Astrocyte of the cerebellum (primary cell): ENCODE data around the gene SOX18.

ENCODE experiments used
- DNase-seq: peaks from one replicate; pipeline ENCODE4 v3.0.0-alpha.2; 2011; ENCODE audit warnings: low read depth
- H3K4me3 ChIP-seq: 2 replicates; pipeline ENCODE4 v1.5.1; 2011; ENCODE audit warnings: mild to moderate bottlenecking, low read depth, low read length, moderate library complexity
- in situ Hi-C: cut with HindIII; loops from 2 replicates; pipeline ENCODE4 v1.10.0; 2017; ENCODE audit warnings: low sequenced_read_pairs
- TF ChIP-seq, protein P1 (sequence below): IDR thresholded peaks from 2 replicates; pipeline ENCODE4 v1.5.1; 2012; ENCODE audit warnings: low read length, low read depth, moderate library complexity, mild to moderate bottlenecking; ENCODE audit errors: missing control alignments

SOX18 gene

DNA sequence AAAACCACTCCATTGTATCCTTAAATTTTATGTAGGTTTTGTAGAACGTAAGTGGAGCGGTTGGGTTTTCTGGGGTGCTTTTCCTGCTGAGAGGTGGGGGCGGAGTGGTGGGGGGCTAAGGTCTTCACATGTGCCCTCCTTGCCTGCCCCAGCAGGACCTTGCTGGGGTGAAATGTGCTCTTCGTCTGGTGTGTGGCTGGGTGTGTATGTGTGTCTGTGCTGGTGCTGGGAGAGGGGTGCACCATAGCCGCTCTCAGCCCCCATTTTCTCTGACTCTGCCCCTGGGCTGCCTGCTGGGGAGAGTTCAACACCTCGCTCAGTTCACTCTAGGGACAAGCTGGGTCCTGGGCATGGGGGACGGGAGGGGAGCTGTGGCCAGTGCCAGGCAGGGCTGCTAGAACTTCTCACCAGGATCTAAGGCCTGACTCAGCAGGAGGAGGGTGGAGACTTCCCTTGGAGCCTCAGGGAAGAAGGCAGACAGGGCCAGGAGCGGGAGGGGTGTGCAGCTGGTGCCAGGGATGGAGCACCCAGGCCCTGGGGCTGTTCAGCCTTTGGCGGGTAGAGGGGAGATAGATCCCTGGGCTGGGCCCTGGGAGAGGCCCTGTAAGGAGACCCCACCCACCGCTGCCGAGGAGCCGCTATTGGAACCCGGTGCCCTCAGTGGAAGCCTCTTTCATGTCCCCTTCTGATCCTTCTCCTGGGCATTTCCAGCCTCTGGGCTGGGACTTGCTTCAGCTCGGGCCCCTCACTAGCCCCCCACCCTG is 4.8 kb downstream of the SOX18 start:
- H3K4me3 ChIP-seq, result no peak overlapping the region
- TF ChIP-seq, protein P1, sequence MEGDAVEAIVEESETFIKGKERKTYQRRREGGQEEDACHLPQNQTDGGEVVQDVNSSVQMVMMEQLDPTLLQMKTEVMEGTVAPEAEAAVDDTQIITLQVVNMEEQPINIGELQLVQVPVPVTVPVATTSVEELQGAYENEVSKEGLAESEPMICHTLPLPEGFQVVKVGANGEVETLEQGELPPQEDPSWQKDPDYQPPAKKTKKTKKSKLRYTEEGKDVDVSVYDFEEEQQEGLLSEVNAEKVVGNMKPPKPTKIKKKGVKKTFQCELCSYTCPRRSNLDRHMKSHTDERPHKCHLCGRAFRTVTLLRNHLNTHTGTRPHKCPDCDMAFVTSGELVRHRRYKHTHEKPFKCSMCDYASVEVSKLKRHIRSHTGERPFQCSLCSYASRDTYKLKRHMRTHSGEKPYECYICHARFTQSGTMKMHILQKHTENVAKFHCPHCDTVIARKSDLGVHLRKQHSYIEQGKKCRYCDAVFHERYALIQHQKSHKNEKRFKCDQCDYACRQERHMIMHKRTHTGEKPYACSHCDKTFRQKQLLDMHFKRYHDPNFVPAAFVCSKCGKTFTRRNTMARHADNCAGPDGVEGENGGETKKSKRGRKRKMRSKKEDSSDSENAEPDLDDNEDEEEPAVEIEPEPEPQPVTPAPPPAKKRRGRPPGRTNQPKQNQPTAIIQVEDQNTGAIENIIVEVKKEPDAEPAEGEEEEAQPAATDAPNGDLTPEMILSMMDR, result no peak
- DNase-seq, result no peak
- in situ Hi-C loops, result no loop called here

DNA sequence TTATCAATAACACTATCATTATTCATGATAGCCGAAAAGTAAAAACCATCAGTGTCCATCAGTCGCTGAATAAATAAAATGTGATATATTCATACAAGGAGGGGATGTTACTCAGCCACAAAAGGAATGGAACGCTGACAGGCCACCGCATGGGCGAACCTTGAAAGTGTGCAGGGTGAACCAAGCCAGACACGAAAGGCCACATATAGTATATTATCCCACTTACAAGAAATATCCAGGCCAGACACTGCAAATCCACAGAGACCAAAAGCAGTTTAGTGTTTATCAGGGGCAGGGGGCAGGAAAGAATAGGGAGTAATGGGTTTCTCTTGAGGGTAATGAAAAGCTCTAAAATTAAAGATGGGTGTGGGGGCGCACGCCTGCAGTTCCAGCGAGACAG is 5.7 kb downstream of the SOX18 start:
- in situ Hi-C loops, result no loop called here
- no peak overlapping the region for H3K4me3 ChIP-seq
- TF ChIP-seq, protein P1, result no peak
- DNase-seq, result no peak

DNA sequence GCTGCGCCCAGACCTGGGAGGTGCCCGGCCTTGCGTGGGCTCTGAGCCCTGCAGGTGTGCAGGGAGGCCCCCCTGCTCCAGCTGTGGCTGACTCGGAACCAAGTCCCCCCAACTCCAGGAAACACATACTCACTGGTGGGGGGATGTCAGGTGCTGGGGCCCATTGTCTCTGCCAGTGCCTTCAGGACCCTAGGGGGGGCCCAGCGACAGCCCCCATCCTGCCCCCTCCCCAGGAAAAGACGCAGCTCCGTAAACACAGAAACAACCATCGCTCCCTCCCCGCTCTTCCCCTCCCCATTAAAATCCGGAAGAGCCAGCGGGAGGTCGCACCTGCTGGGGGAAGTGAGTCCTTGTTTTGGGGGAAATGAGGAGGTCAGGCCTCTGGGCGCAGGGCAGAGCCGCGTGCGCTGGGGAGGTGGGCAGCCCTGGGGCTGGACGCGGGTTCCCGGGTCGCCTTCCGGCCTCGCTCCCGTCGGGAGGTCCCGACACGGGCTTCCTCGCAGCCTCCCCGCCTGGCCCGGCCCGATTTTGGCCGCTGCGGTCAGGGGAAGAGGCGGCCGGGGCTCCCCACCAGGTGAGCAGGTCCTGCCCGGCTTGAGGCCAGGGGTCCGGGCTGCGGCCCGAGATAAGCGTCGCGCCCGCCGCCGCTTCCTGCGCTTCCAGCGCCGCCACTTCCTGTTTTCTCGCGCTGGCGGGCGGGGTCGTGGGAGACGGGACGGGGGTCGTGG is 7.2 kb downstream of the SOX18 start:
- TF ChIP-seq, protein P1, result no peak
- no peak for DNase-seq
- in situ Hi-C loops, result no loop called here
- peak overlapping the region; percentile 19 for H3K4me3 ChIP-seq

DNA sequence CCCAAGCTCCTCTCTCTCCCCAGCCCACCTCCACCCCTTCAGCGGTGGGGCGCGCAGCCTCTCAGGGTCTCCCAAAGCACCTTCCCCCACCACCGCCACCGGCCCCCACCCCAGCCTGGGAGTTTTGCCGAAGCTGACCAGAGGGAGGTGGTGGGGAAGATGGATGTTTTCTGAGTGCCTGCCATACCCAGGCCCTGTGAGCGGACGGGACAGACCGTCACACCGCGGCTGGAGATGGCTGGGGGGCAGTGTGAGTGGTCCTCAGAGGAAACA is 7.7 kb downstream of the SOX18 start:
- DNase-seq, result no peak
- in situ Hi-C loops, result no loop called here
- H3K4me3 ChIP-seq, result no peak overlapping the region
- TF ChIP-seq, protein P1, result no peak

DNA sequence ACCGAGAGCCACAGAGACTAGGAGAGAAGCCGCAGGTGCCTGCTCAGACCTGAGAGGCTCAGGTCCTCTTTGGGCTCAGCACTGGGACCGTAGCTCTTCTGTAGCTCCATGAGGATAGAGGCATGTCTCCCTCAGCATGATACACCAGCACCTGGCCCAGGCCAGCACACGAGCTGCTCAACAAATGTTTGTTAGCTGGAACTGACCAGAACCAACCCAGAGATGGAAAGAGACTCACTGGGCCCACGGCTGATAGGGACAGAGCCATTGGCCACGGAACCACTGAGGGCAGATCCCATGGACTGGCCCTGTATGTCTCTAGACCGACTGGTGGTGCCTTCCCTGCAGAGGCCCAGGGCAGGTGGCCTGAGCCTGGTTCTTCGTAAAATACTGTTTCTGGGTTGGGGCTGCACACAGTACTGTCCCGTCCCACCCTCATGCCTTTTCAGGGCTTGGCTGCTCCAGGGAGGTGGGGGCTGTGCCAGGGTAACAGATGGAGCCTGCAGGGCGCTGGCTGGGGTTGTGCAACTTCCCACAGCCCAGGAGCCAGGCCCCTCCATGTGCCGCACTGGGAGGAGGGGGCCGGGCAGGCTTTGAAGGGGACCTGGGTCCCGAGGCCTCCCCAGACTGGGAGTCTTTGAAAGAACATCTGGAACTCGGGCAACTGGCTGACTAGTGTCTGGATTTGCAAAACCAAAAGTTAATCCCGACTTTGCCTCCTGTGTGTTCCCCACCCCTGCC is 8.2 kb downstream of the SOX18 start:
- in situ Hi-C loops, result no loop called here
- no peak for DNase-seq
- H3K4me3 ChIP-seq, result no peak overlapping the region
- TF ChIP-seq, protein P1, result no peak

DNA sequence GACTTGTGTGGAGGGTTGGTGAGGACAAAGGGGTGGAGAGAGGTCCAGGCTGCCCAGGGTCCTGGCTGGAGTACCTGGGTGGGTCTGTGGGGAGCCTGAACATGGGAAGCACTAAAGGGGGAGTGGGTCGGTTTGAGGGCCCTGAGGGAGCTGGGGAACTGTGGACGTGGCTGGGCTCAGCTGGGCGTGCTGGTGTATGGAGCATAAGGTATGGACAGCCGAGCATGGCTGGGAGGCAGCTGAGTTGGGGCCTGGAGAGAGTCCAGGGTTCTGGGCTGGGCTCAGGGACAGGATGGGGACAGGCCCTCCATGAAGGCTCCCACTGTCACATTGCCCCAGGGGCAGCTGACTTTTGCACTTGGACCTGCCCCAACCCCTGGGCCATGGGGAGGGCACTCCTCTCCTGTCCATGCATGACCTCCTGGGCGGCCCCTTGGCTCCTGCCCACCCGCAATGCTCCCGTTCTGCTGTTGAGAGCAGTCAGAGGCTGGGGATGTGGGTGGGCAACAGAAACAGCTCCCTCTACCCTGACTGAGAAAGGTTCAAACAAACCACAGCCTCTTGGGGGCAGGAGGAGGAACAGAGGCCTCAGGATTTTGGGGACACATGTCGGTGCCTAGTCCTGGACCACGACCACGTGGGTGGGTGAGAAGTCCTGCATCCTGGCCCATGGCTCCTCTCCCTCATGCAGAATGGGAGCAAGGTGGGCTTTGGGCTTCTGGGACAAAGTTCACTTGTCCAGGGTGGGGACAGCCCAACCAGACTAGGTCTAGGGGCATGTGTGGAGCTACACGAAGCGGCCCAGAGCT is 9.0 kb downstream of the SOX18 start:
- in situ Hi-C loops, result no loop called here
- no peak overlapping the region for H3K4me3 ChIP-seq
- TF ChIP-seq, protein P1, result no peak
- DNase-seq, result no peak
